ENCODE measurements around the gene HOXA9. TPM values are rescaled to one million over a fixed set of nuclear protein-coding genes. Genes with fewer than 3 reads are reported as not detected.

HOXA9 gene
- total RNA-seq, 1 donor from 2014 or later: not detected

DNA sequence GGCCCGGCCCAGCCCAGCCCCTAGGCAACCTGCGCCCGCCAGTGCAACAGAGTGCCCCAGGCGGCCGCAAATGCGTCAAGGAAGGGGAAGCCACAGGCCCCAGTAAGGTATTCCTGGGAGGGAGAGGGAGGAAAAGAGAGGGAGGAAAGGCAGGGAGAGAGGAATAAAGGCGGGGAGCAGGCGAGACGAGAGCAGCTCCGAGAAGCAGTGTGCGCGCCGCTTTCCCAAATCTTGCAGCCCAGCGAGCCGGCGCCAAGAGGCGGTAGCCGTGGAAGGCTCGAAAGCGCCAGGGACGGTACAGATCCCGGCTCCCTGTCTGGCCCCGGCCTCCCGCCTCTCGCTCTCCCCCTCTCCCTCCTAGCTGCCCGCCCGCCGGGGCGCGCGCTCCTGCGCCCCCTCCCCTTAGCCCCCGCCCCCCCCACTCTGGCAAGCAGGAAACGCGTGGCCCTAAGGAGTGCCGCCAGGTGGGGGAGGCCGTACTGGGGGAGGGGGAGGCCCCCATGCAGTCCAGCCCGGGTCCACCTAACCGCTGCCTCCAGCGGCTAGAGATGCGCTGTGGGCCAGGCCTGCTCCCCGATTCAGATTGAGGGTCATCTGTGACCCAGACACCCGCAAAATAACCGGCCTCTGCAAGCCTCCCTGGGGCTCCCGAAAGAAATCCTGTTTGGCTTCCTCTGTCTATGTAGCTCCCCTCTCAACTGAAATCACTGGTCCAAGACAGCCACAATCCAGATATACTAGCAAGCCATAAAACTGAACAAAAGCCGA, 4.5 kb upstream of the HOXA9 start:
- Mint-ChIP-seq H3K9me3 (ENCODE audit: low read depth) (no peaks in the 10 kb centered on the region), H3K4me1 (ENCODE audit: low read depth) (peaks cover 4% of the 10 kb centered on the region), H3K4me3 (ENCODE audit: low read depth) (no peak overlapping the region), H3K27me3 (peaks cover 78% of the 10 kb centered on the region), H3K36me3 (ENCODE audit: insufficient read depth) (no peaks in the 10 kb centered on the region), H3K27ac (peak overlapping the region; percentile 49)
- DNase-seq (ENCODE audit: low spot score, unreplicated experiment): no peak
- TF ChIP-seq, protein P1, sequence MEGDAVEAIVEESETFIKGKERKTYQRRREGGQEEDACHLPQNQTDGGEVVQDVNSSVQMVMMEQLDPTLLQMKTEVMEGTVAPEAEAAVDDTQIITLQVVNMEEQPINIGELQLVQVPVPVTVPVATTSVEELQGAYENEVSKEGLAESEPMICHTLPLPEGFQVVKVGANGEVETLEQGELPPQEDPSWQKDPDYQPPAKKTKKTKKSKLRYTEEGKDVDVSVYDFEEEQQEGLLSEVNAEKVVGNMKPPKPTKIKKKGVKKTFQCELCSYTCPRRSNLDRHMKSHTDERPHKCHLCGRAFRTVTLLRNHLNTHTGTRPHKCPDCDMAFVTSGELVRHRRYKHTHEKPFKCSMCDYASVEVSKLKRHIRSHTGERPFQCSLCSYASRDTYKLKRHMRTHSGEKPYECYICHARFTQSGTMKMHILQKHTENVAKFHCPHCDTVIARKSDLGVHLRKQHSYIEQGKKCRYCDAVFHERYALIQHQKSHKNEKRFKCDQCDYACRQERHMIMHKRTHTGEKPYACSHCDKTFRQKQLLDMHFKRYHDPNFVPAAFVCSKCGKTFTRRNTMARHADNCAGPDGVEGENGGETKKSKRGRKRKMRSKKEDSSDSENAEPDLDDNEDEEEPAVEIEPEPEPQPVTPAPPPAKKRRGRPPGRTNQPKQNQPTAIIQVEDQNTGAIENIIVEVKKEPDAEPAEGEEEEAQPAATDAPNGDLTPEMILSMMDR (IDR thresholded peaks at IDR 0.05; ENCODE audit: unreplicated experiment): no peak

DNA sequence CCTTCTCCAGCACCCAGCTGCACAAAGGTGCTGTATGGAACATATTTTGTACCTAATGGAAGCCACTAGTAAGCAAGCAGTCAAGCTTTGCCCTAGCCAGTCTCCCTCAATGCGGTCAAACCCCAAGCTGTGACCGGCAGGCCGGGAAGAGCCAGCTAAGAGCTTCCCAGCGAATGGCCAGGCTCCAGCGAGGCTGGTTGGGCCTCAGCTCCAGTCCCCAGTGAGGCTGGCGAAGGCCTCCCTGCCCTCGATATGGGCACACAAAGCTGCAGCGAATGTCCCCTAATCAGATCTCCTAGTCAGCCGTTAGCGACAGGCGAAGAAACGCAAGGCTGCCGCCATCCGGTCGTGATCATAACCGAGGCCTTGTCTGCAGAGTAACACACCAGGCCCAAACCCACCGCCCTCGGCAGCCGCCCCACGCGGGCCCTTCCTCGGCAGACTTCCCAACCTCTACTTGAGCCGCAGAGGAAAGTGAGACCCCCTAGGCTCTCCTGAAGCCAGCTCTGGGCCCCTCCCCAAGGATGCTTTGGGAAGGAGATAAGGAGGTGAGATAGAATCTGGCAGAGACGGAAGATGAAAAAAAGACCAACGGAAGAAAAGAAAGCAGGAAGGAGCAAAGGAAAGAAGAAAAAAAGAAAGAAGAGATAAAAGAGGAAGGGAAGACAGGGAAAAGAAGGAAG, 3.1 kb upstream of the HOXA9 start:
- H3K27ac Mint-ChIP-seq: no peak overlapping the region
- no peak for DNase-seq (ENCODE audit: low spot score, unreplicated experiment)
- peaks cover 4% of the 10 kb centered on the region for H3K4me1 Mint-ChIP-seq (ENCODE audit: low read depth)
- H3K27me3 Mint-ChIP-seq: peaks cover 86% of the 10 kb centered on the region
- no peaks in the 10 kb centered on the region for H3K9me3 Mint-ChIP-seq (ENCODE audit: low read depth)
- TF ChIP-seq, protein P1 (IDR thresholded peaks at IDR 0.05; ENCODE audit: unreplicated experiment): no peak
- H3K36me3 Mint-ChIP-seq (ENCODE audit: insufficient read depth): no peaks in the 10 kb centered on the region
- H3K4me3 Mint-ChIP-seq (ENCODE audit: low read depth): no peak overlapping the region

DNA sequence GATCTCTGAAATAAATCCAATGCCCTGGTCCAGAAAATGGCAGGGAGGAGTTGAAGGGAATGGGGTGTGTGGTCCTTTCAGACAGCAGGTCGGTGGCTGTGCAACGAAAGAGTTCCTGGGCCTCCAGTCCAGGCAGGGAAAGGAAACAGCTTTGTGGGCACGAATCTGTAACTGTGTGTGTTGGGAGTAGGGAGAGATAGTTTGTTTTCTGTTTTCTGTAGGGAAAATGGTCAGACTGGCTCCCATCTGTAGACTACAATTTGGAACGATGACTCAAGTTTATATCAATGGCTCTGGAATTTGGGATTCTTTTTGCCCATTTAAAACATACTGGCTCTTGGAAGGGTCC, 2.6 kb upstream of the HOXA9 start:
- DNase-seq (ENCODE audit: low spot score, unreplicated experiment): no peak
- TF ChIP-seq, protein P1 (IDR thresholded peaks at IDR 0.05; ENCODE audit: unreplicated experiment): no peak
- H3K36me3 Mint-ChIP-seq (ENCODE audit: insufficient read depth): no peaks in the 10 kb centered on the region
- no peak overlapping the region for H3K27ac Mint-ChIP-seq
- H3K4me3 Mint-ChIP-seq (ENCODE audit: low read depth): no peak overlapping the region
- H3K27me3 Mint-ChIP-seq: peaks cover 89% of the 10 kb centered on the region
- peaks cover 4% of the 10 kb centered on the region for H3K4me1 Mint-ChIP-seq (ENCODE audit: low read depth)
- H3K9me3 Mint-ChIP-seq (ENCODE audit: low read depth): no peaks in the 10 kb centered on the region

DNA sequence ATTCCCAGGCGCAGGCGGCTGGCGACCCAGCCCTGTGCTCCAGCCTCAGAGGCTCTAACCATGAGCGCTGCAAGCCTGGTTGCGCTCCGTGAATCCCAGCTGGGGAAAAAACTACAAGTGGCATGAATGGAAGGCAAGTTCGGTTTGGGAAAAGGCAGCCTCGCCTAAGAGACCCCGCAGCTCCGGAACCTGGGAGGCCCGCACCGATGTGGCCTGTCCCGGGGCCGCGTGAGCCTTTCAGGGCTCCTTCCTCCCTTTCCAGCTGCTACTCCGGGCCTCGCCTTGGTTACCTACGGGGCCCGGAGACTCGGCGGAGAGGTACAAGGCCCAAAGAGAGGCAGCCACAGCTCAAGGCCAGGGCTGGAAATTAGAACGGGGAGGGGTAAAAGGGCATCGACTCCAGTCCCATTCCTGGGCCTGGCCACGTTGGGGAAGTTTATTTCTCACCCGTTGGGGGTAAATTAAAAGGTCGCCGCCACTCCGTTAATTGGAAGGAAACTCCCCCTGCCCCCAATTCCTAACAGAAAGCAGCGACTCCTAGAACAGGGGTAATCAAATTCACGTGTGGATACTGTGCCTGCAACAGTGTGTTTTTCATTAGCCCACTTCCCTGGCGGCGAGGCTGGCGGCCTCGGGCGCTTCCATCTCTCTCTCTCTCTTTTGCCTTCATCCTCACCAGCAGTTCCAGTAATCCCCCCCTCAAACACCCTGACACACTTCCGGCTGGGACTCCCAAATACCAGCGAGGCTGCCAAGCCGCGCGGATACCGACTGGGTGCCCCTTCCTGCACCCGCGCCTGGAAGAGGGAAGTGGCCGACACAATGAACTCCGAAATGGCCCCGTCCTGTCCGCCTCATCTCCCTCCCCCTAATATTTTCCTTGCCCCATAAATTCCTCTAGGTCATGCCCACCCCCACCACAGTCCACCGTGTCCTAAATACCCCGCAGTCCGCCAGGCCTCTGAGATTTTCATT, 1.5 kb upstream of the HOXA9 start:
- Mint-ChIP-seq H3K4me1 (ENCODE audit: low read depth) (peaks cover 2% of the 10 kb centered on the region), H3K27ac (no peak overlapping the region), H3K9me3 (ENCODE audit: low read depth) (no peaks in the 10 kb centered on the region), H3K27me3 (peaks cover 91% of the 10 kb centered on the region), H3K4me3 (ENCODE audit: low read depth) (no peak overlapping the region), H3K36me3 (ENCODE audit: insufficient read depth) (no peaks in the 10 kb centered on the region)
- TF ChIP-seq, protein P1 (IDR thresholded peaks at IDR 0.05; ENCODE audit: unreplicated experiment): no peak
- no peak for DNase-seq (ENCODE audit: low spot score, unreplicated experiment)

DNA sequence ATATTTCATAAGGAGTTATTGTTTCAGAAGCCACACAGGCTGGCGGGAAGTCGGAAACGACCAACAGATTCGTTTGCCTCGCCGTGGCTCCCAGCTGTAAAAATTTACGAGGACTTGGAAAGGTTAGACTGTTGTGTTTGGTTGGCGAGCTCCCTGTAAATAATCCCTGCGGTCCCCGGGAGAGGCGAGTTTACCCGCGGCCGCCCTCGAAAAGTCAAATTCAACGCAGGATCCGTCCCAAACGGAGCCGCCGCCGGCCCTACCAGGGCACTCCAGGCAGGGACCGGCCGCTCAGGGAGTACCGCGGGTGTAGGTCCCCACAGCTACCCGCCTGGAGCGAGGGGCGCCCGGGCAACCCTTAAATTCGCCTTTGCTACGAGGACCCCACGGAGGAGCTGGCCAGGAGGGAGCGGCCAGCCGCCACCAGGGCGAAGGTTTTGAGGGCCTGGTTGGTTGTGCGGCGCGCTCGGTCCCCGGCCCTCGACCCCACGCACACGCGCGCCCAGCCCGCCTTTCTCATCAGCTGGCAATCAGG, 726 bp upstream of the HOXA9 start:
- no peak for DNase-seq (ENCODE audit: low spot score, unreplicated experiment)
- H3K4me3 Mint-ChIP-seq (ENCODE audit: low read depth): no peak overlapping the region
- peaks cover 3% of the 10 kb centered on the region for H3K4me1 Mint-ChIP-seq (ENCODE audit: low read depth)
- no peak overlapping the region for H3K27ac Mint-ChIP-seq
- peaks cover 88% of the 10 kb centered on the region for H3K27me3 Mint-ChIP-seq
- TF ChIP-seq, protein P1 (IDR thresholded peaks at IDR 0.05; ENCODE audit: unreplicated experiment): no peak
- H3K9me3 Mint-ChIP-seq (ENCODE audit: low read depth): no peaks in the 10 kb centered on the region
- H3K36me3 Mint-ChIP-seq (ENCODE audit: insufficient read depth): no peaks in the 10 kb centered on the region

Data from progenitor cell of endocrine pancreas (in vitro differentiated cells).